Neuronal stem cell (in vitro differentiated cells): ENCODE data around the gene PIP5KL1.
A peak's percentile ranks its signal among the peaks of the same experiment; 100 is the strongest.

ENCODE experiments used
- DNase-seq: peaks from one replicate; pipeline ENCODE4 v3.0.0-alpha.2; 2013; ENCODE audit warnings: low spot score
- H2AFZ ChIP-seq: one replicate; pipeline ENCODE4 v1.6.1; 2013; ENCODE audit warnings: mild to moderate bottlenecking, low read length, inconsistent platforms
- H2AK5ac ChIP-seq: 2 replicates; pipeline ENCODE4 v1.6.1; 2013; ENCODE audit warnings: low read depth, mild to moderate bottlenecking, inconsistent platforms, low read length, moderate library complexity, mixed read lengths
- H2BK120ac ChIP-seq: 2 replicates; pipeline ENCODE4 v1.6.1; 2013; ENCODE audit warnings: low read depth, mild to moderate bottlenecking, inconsistent platforms, low read length, moderate library complexity, mixed read lengths
- H2BK12ac ChIP-seq: one replicate; pipeline ENCODE4 v1.6.1; 2013; ENCODE audit warnings: low read length, inconsistent platforms
- H2BK15ac ChIP-seq: 2 replicates; pipeline ENCODE4 v1.6.1; 2013; ENCODE audit warnings: mild to moderate bottlenecking, low read length, inconsistent platforms, mixed read lengths
- H2BK5ac ChIP-seq: one replicate; pipeline ENCODE4 v1.6.1; 2013; ENCODE audit warnings: inconsistent platforms, mild to moderate bottlenecking, low read length, moderate library complexity
- H3K14ac ChIP-seq: one replicate; pipeline ENCODE4 v1.6.1; 2013; ENCODE audit warnings: low read length, inconsistent platforms
- H3K18ac ChIP-seq: 2 replicates; pipeline ENCODE4 v1.6.1; 2013; ENCODE audit warnings: low read length, inconsistent platforms
- H3K23ac ChIP-seq: 2 replicates; pipeline ENCODE4 v1.6.1; 2013; ENCODE audit warnings: low read depth, mild to moderate bottlenecking, mixed read lengths, low read length, inconsistent platforms; ENCODE audit not compliant: poor library complexity
- H3K27ac ChIP-seq: replicated peaks from 3 replicates; pipeline ENCODE4 v1.5.1; 2013; ENCODE audit warnings: low read length, inconsistent platforms
- H3K27me3 ChIP-seq, 3 experiments: 2 replicates each; pipeline ENCODE4 v1.6.1; 2013; ENCODE audit warnings: low read length in 3 of 3, mild to moderate bottlenecking in 2 of 3, inconsistent platforms in 1 of 3, low read depth in 1 of 3, mixed read lengths in 1 of 3, moderate library complexity in 1 of 3; ENCODE audit not compliant: control insufficient read depth in 3 of 3, insufficient read depth in 3 of 3
- H3K36me3 ChIP-seq, 2 donors: replicated peaks in 1 of 2; 2 replicates each; pipeline ENCODE4 v1.6.1; 2013; ENCODE audit warnings: low read length in 2 of 2; ENCODE audit not compliant: control insufficient read depth in 2 of 2, insufficient read depth in 2 of 2
- H3K4ac ChIP-seq: 2 replicates; pipeline ENCODE4 v1.6.1; 2013; ENCODE audit warnings: inconsistent platforms, mild to moderate bottlenecking, low read length, moderate library complexity
- H3K4me1 ChIP-seq, 2 donors: 1 replicate in 1 of 2; 2 replicates in 1 of 2; pipeline ENCODE4 v1.6.1; 2013; ENCODE audit warnings: low read length in 2 of 2, low read depth in 1 of 2; ENCODE audit not compliant: control insufficient read depth in 2 of 2, insufficient read depth in 1 of 2
- H3K4me2 ChIP-seq: one replicate; pipeline ENCODE4 v1.6.1; 2013; ENCODE audit warnings: mild to moderate bottlenecking, low read length, inconsistent platforms; ENCODE audit not compliant: insufficient read depth, poor library complexity, severe bottlenecking
- H3K4me3 ChIP-seq, 2 donors: 2 replicates each; pipeline ENCODE4 v1.5.1; 2013; ENCODE audit warnings: low read length in 2 of 2, mild to moderate bottlenecking in 2 of 2, inconsistent platforms in 1 of 2, moderate library complexity in 1 of 2
- H3K79me1 ChIP-seq: one replicate; pipeline ENCODE4 v1.6.1; 2013; ENCODE audit warnings: low read depth, mild to moderate bottlenecking, inconsistent platforms, low read length, moderate library complexity
- H3K9ac ChIP-seq: one replicate; pipeline ENCODE4 v1.6.1; 2013; ENCODE audit warnings: mild to moderate bottlenecking, low read depth, low read length, inconsistent platforms; ENCODE audit not compliant: poor library complexity
- H3K9me3 ChIP-seq, 2 donors: replicated peaks in 1 of 2; 2 replicates each; pipeline versions ENCODE3 to v1.6.1; 2013; ENCODE audit warnings: low read length in 2 of 2, mild to moderate bottlenecking in 2 of 2, inconsistent platforms in 1 of 2, low read depth in 1 of 2, mixed read lengths in 1 of 2, moderate library complexity in 1 of 2; ENCODE audit not compliant: control insufficient read depth in 2 of 2, insufficient read depth in 1 of 2
- H4K8ac ChIP-seq: one replicate; pipeline ENCODE4 v1.6.1; 2013; ENCODE audit warnings: low read depth, mild to moderate bottlenecking, inconsistent platforms, low read length, moderate library complexity
- H4K91ac ChIP-seq: one replicate; pipeline ENCODE4 v1.6.1; 2013; ENCODE audit warnings: low read length, low read depth, mild to moderate bottlenecking, inconsistent platforms; ENCODE audit not compliant: poor library complexity
- WGBS, 2 donors: extraction: QIAGEN DNeasy Blood & Tissue Kit; methylation state at CpG; one replicate each; pipeline ENCODE4 v1.1.7; 2013; ENCODE audit warnings: missing lambda C conversion rate in 2 of 2, mixed read lengths in 1 of 2; ENCODE audit not compliant: insufficient read length in 2 of 2, insufficient replicate concordance in 1 of 2; ENCODE audit errors: extremely low coverage in 2 of 2; 5-methylcytosine and 5-hydroxymethylcytosine counted together

The PIP5KL1 gene

DNA sequence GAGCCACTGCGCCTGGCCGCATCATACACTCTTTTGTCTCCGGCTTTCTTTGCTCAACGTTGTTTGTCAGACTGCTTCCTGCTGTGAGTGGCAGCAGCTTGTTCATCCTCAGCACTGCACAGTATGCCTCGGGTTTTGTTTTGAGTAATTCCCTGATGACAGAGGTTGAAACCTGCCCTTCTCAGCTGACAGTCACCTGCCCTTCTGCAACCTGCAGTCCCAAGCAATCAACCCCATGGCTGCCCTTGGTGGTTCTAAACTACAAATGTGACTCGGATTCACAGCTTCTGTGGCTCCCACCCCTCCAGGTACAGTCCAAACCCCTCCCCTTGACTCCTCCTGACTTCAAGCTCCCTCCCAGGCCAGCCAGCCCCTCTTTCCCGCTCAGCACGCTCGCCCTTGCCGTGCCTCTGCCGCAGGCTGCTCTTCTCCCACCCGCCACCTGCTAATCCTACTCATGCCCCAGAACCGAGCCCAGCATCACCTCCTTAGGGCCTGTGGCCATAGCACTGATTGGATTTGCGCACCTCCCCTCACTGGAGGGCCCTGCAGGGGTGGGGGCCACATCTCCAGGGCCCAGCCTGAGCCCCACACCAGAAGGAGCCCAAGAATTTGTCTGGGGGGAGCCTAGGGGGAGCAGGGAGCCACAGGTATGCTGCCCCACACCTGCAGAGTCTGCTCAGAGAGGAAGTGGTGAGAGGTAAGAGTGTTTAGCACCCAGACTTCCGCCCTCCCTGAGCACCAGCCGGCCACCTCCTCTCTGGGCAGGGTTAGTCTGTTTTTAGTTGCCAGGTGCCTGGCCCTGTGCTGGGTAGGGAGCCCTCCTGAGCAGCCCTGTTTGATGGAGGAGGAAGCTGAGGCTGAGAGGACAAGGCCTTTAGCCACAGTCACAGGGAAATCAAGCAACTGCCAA lies 40.1 kb upstream of the PIP5KL1 start:
- no peak for DNase-seq

DNA sequence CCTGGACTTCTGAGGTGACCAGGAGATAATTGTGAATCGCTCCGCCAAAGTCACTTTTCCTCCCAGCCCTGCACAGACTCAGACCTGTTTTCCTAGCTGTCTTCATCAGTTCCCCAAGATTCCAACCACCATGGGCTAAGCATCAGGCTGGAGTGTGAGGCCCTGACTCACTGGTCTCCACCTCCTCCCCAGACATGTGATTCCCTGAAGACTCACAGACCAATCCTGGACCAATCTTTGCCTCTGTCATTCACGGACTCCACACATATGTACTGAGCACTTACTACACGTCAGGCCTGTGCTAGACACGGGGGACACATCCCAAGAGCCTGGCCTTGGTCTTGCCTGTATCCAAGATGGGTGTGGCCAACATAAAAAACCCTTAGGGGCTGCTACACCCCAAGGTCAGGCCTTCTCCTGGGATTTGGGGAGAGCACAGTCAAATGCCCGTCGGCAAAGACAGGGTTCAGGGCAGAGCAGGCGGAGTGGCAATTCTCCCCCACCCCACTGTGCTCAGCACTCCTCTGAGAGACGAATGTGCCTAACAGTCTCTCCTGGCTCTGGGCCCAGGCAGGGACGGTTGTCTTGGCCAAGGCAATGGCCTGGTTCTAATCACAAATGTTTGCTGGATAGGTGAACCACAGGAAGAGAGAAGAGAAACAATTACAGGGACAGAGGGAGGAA lies 38.3 kb upstream of the PIP5KL1 start:
- Histone ChIP-seq H3K18ac (no peak overlapping the region), H3K9ac (no peak overlapping the region), H2BK15ac (no peak overlapping the region), H3K79me1 (peaks cover 28% of the 10 kb centered on the region), H3K27ac (no peak overlapping the region), H4K8ac (no peak overlapping the region), H4K91ac (no peak overlapping the region), H3K27me3 (no peaks in the 10 kb centered on the region), H3K4ac (no peak overlapping the region), H3K14ac (no peak overlapping the region), H2BK120ac (no peak overlapping the region), H2AK5ac (no peak overlapping the region), H3K4me1 (peaks cover 41 to 42% of the 10 kb centered on the region in 2 donors), H3K4me3 (no peak overlapping the region), H2BK12ac (no peak overlapping the region), H3K36me3 (no peaks in the 10 kb centered on the region), H2AFZ (no peak overlapping the region), H3K9me3 (no peaks in the 10 kb centered on the region), H2BK5ac (no peak overlapping the region), H3K4me2 (no peak overlapping the region), H3K23ac (peak overlapping the region; percentile 60)
- no CpG with 5 or more reads among the region's 10 CpGs for WGBS, 2 donors
- no peak for DNase-seq

More for the DNA sequence above, 40.1 kb upstream of the PIP5KL1 start:
- H3K36me3 ChIP-seq, result no peaks in the 10 kb centered on the region
- peak overlapping the region; percentile 28 for H2BK120ac ChIP-seq
- peak overlapping the region; percentile 74 for H2AK5ac ChIP-seq
- no peak overlapping the region for H3K4me3 ChIP-seq
- no peaks in the 10 kb centered on the region for H3K27me3 ChIP-seq
- peaks cover 36% of the 10 kb centered on the region for H3K79me1 ChIP-seq
- H3K18ac ChIP-seq, result peak overlapping the region; percentile 78
- no peak overlapping the region for H4K8ac ChIP-seq
- H3K9me3 ChIP-seq, result no peaks in the 10 kb centered on the region
- H3K4me1 ChIP-seq, result peaks cover 36 to 45% of the 10 kb centered on the region in 2 donors
- H3K14ac ChIP-seq, result peak overlapping the region; percentile 47
- H3K4ac ChIP-seq, result no peak overlapping the region
- H2BK5ac ChIP-seq, result no peak overlapping the region
- H2BK12ac ChIP-seq, result peak overlapping the region; percentile 14
- H3K9ac ChIP-seq, result peak overlapping the region; percentile 80
- no CpG with 5 or more reads among the region's 16 CpGs for WGBS, 2 donors
- no peak overlapping the region for H3K4me2 ChIP-seq
- H2BK15ac ChIP-seq, result no peak overlapping the region
- H4K91ac ChIP-seq, result no peak overlapping the region
- no peak overlapping the region for H3K27ac ChIP-seq
- H2AFZ ChIP-seq, result no peak overlapping the region
- H3K23ac ChIP-seq, result no peak overlapping the region

- H3K23ac ChIP-seq, result no peak overlapping the region
- H3K4me2 ChIP-seq, result no peak overlapping the region
- peaks cover 36 to 41% of the 10 kb centered on the region in 2 donors for H3K4me1 ChIP-seq
- no peak overlapping the region for H4K91ac ChIP-seq
- WGBS, 2 donors, result no CpG with 5 or more reads among the region's 3 CpGs
- no peak overlapping the region for H3K27ac ChIP-seq
- no peak overlapping the region for H3K4ac ChIP-seq
- H3K14ac ChIP-seq, result peak overlapping the region; percentile 1
- H2BK15ac ChIP-seq, result no peak overlapping the region
- no peak for DNase-seq
- no peak overlapping the region for H3K18ac ChIP-seq
- peaks cover 24% of the 10 kb centered on the region for H3K79me1 ChIP-seq
- no peaks in the 10 kb centered on the region for H3K9me3 ChIP-seq
- no peak overlapping the region for H2BK12ac ChIP-seq
- no peak overlapping the region for H2AK5ac ChIP-seq
- no peaks in the 10 kb centered on the region for H3K36me3 ChIP-seq
- no peak overlapping the region for H2BK5ac ChIP-seq
- H3K9ac ChIP-seq, result no peak overlapping the region
- H2AFZ ChIP-seq, result no peak overlapping the region
- H3K27me3 ChIP-seq, result no peaks in the 10 kb centered on the region
- no peak overlapping the region for H4K8ac ChIP-seq
- H3K4me3 ChIP-seq, result no peak overlapping the region
- H2BK120ac ChIP-seq, result no peak overlapping the region
These were observed 37.5 kb upstream of the PIP5KL1 start for GRCh38 chr9:127968042-127968441.
